Esophagus squamous epithelium (tissue), 4 donors: ENCODE data around the gene FAM193B.

Experiments used
- CTCF ChIP-seq, 6 experiments: fragments of 450-650 bp in 4 of 6; fragments of 200-600 bp in 2 of 6; sonication (generic) in 2 of 6; IDR thresholded peaks; one replicate each; pipeline ENCODE4 v1.5.1; 2016 to 2019; ENCODE audit warnings: antibody characterized with exemption in 6 of 6, mild to moderate bottlenecking in 4 of 6, moderate library complexity in 4 of 6
- POLR2A ChIP-seq, 4 donors: fragments of 450-650 bp; IDR thresholded peaks; one replicate each; pipeline ENCODE4 v1.6.1; 2017; ENCODE audit warnings: antibody characterized with exemption in 4 of 4, mild to moderate bottlenecking in 4 of 4, moderate library complexity in 3 of 4

GRCh38 chr5:177530638-177531037, 23.7 kb downstream of the FAM193B start:
- no peak for TF ChIP-seq CTCF (IDR thresholded peaks at IDR 0.05)
- no peak for TF ChIP-seq POLR2A (IDR thresholded peaks at IDR 0.05)
